ENCODE measurements around the gene SLC22A9. TPM values are rescaled to one million over a fixed set of nuclear protein-coding genes. Genes with fewer than 3 reads are reported as not detected.
"Not testable (repeated sequence)": the region's sequence is repeated elsewhere in the genome, so short reads cannot be mapped to it uniquely, and the experiment has no call there.

The SLC22A9 gene
- total RNA-seq, result not detected

GRCh38 chr11:63369165-63369970, at the start of gene SLC22A9:
Gene SLC22A9, plus strand, starts transcription at chr11:63369785. Its CDS starts 272 bp downstream, at chr11:63370057.
- H3K4me1 ChIP-seq, result no peaks in the 10 kb centered on the region
- no peak within 1 kb of the TSS for H3K4me3 ChIP-seq

GRCh38 chr11:63321723-63322122, 47.9 kb upstream of the SLC22A9 start:
- TF ChIP-seq, protein P1, sequence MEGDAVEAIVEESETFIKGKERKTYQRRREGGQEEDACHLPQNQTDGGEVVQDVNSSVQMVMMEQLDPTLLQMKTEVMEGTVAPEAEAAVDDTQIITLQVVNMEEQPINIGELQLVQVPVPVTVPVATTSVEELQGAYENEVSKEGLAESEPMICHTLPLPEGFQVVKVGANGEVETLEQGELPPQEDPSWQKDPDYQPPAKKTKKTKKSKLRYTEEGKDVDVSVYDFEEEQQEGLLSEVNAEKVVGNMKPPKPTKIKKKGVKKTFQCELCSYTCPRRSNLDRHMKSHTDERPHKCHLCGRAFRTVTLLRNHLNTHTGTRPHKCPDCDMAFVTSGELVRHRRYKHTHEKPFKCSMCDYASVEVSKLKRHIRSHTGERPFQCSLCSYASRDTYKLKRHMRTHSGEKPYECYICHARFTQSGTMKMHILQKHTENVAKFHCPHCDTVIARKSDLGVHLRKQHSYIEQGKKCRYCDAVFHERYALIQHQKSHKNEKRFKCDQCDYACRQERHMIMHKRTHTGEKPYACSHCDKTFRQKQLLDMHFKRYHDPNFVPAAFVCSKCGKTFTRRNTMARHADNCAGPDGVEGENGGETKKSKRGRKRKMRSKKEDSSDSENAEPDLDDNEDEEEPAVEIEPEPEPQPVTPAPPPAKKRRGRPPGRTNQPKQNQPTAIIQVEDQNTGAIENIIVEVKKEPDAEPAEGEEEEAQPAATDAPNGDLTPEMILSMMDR (IDR thresholded peaks at IDR 0.05), result no peak
- TF ChIP-seq POLR2AphosphoS5 (IDR thresholded peaks at IDR 0.05) (no peak), POLR2A (IDR thresholded peaks at IDR 0.05) (no peak)
- Histone ChIP-seq H3K9me3 (peaks cover 3 to 25% of the 10 kb centered on the region in 2 donors), H3K27me3 (no peaks in the 10 kb centered on the region), H3K36me3 (no peaks in the 10 kb centered on the region), H3K4me1 (no peaks in the 10 kb centered on the region), H3K4me3 (no peak overlapping the region), H3K27ac (no peak overlapping the region)
- no peak for DNase-seq (ENCODE audit: low spot score in 2 of 2)
- intact Hi-C loops (cut with DNase I; ENCODE audit: low total_unique reads), result no loop called here

More at GRCh38 chr11:63369165-63369970, at the start of gene SLC22A9:
- peaks cover 0 to 9% of the 10 kb centered on the region in 2 donors for H3K27me3 ChIP-seq
- intact Hi-C loops (cut with DNase I; ENCODE audit: low total_unique reads), result no loop called here
- TF ChIP-seq, protein P1 (IDR thresholded peaks at IDR 0.05), result no peak
- TF ChIP-seq POLR2AphosphoS5 (IDR thresholded peaks at IDR 0.05) (no peak), POLR2A (IDR thresholded peaks at IDR 0.05) (no peak)
- no peak within 1 kb of the TSS for H3K27ac ChIP-seq
- H3K9me3 ChIP-seq, result no peaks in the 10 kb centered on the region
- no peaks in the 10 kb centered on the region for H3K36me3 ChIP-seq
- no peak for DNase-seq (ENCODE audit: low spot score in 2 of 2)

- H3K27me3 ChIP-seq; intact Hi-C loops (cut with DNase I; ENCODE audit: low total_unique reads); H3K36me3 ChIP-seq; DNase-seq (ENCODE audit: low spot score in 2 of 2); H3K4me1 ChIP-seq; H3K4me3 ChIP-seq; H3K27ac ChIP-seq: not testable (repeated sequence)
- H3K9me3 ChIP-seq, result peaks cover 0 to 22% of the 10 kb centered on the region in 2 donors
These were observed 34.5 kb upstream of the SLC22A9 start for GRCh38 chr11:63335089-63335488.

DNA sequence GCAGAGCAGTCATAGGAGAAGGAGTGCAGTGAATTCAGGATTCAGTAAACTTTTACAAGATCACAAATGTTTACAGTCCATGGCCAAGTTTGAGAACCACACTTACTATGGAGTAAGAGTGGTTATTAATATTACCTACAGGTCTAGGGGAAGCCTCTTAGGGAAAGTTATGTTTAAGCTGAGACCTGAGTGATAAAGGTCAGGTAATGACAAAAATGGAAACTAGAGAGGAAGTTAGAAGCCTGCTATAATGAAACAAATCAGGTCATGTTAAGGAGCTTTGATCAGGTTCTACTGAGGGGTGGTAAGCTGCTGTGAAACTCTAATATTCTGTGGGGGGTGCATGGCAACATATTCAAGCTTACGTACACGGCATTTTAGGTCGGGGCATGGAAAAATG, 32.5 kb upstream of the SLC22A9 start:
- Histone ChIP-seq H3K27me3 (no peaks in the 10 kb centered on the region), H3K9me3 (peaks cover 0 to 22% of the 10 kb centered on the region in 2 donors), H3K27ac (no peak overlapping the region), H3K4me1 (no peaks in the 10 kb centered on the region), H3K4me3 (no peak overlapping the region), H3K36me3 (no peaks in the 10 kb centered on the region)
- TF ChIP-seq POLR2AphosphoS5 (IDR thresholded peaks at IDR 0.05) (no peak), POLR2A (IDR thresholded peaks at IDR 0.05) (no peak)
- TF ChIP-seq, protein P1 (IDR thresholded peaks at IDR 0.05), result no peak
- intact Hi-C loops (cut with DNase I; ENCODE audit: low total_unique reads), result no loop called here
- no peak for DNase-seq (ENCODE audit: low spot score in 2 of 2)

GRCh38 chr11:63343130-63343529, 26.5 kb upstream of the SLC22A9 start:
- no peak overlapping the region for H3K27ac ChIP-seq
- H3K36me3 ChIP-seq, result no peaks in the 10 kb centered on the region
- no peaks in the 10 kb centered on the region for H3K27me3 ChIP-seq
- TF ChIP-seq POLR2A (IDR thresholded peaks at IDR 0.05) (no peak), POLR2AphosphoS5 (IDR thresholded peaks at IDR 0.05) (no peak)
- TF ChIP-seq, protein P1 (IDR thresholded peaks at IDR 0.05), result no peak
- no peaks in the 10 kb centered on the region for H3K9me3 ChIP-seq
- H3K4me1 ChIP-seq, result no peaks in the 10 kb centered on the region
- no peak overlapping the region for H3K4me3 ChIP-seq
- DNase-seq (ENCODE audit: low spot score in 2 of 2), result no peak
- intact Hi-C loops (cut with DNase I; ENCODE audit: low total_unique reads), result no loop called here
